ENCODE measurements around the gene AOAH.

The AOAH gene

DNA sequence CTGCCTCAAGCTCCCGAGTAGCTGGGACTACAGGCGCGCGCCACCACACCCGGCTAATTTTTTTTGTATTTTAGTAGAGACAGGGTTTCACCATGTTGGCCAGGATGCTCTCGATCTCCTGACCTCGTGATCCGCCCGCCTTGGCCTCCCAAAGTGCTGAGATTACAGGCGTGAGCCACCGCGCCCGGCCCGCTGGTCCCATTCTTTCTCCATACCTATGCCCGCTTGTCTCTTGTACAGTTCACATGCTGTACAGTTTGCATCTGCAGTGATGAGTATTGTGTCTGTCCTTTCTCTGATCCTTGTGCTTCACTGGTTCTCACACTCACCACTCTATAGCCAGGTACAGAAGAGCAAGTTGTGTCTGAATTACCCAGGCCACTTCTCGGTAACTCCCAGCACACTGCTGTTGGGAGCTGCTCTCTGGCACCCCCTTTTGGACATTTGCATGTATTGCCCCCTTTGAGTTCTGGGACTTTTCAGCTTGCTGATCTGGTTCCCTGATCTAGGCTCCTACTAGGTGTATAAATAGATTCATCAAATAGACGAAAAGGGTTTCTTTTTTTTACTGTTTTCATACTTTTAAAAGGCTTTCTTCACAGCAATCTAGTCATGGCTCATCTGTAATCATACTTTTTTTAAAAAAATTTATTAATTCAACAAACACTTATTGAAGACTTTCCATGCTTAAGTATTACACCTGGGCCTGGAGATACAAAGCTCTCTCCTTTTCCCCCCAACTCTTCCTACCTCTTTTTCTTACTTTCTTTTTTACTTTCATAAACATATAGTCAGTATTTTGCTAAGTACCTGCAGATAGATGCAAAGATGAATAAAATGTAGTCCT lies 53.5 kb downstream of the AOAH start:
- Histone ChIP-seq H3K9ac (ENCODE audit: low read length in 2 of 2) (no peak overlapping the region), H3K4me3 (ENCODE audit: low read length in 2 of 2) (no peak overlapping the region), H3K27me3 (ENCODE audit: control insufficient read depth in 1 of 2, insufficient read depth in 2 of 2, low read length in 2 of 2) (no peaks in the 10 kb centered on the region), H3K36me3 (ENCODE audit: control insufficient read depth in 2 of 2, insufficient read depth in 2 of 2, low read length in 2 of 2) (no peaks in the 10 kb centered on the region), H3K4me1 (ENCODE audit: control insufficient read depth, insufficient read depth, low read length) (no peaks in the 10 kb centered on the region), H3K27ac (ENCODE audit: low read length) (no peak overlapping the region), H3K9me3 (ENCODE audit: control insufficient read depth in 2 of 2, low read length in 2 of 2) (no peaks in the 10 kb centered on the region)

DNA sequence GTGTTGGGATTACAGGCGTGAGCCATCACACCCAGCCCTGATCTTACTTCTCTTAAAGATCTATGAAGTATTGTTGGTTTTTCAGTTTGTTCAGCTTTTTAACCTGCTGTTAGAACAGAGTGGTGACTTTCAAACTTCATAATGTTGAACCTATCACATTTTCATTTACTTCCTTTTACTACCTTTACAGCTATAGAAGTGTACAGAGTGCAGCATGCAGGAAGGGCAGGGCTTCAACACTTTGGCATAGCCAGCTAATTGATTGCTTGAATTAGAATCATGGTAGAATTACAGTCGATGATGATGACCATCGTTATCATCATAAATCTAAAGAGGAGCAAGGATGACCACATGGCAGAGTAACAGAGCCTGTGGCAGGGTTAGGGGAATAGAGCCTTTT lies 55.5 kb downstream of the AOAH start:
- H3K9ac ChIP-seq (ENCODE audit: low read length in 2 of 2), result no peak overlapping the region
- H3K36me3 ChIP-seq (ENCODE audit: control insufficient read depth in 2 of 2, insufficient read depth in 2 of 2, low read length in 2 of 2), result no peaks in the 10 kb centered on the region
- H3K27ac ChIP-seq (ENCODE audit: low read length), result no peak overlapping the region
- no peaks in the 10 kb centered on the region for H3K9me3 ChIP-seq (ENCODE audit: control insufficient read depth in 2 of 2, low read length in 2 of 2)
- no peaks in the 10 kb centered on the region for H3K4me1 ChIP-seq (ENCODE audit: control insufficient read depth, insufficient read depth, low read length)
- no peaks in the 10 kb centered on the region for H3K27me3 ChIP-seq (ENCODE audit: control insufficient read depth in 1 of 2, insufficient read depth in 2 of 2, low read length in 2 of 2)
- H3K4me3 ChIP-seq (ENCODE audit: low read length in 2 of 2), result no peak overlapping the region

DNA sequence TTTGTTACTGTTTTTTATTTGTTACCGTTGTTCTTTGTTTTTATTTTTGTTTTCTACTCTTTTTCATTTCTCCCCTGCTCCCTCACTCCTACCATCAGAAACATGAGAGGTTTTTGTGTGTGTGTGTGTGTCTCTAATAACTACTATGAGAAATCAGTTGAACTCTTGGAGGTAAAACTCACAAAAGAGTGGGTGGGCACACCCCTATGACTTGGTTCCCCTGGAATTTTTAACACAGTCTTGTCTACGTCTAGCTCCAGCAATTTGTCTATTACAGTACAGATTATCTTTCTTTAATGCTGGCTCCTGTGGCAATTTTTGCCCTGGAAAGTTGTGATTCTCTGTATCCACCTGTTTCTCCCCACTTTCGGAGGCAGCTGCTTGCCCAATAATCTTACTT lies 56.2 kb downstream of the AOAH start:
- Histone ChIP-seq H3K27me3 (ENCODE audit: control insufficient read depth in 1 of 2, insufficient read depth in 2 of 2, low read length in 2 of 2) (no peaks in the 10 kb centered on the region), H3K4me3 (ENCODE audit: low read length in 2 of 2) (no peak overlapping the region), H3K9ac (ENCODE audit: low read length in 2 of 2) (no peak overlapping the region), H3K27ac (ENCODE audit: low read length) (no peak overlapping the region), H3K9me3 (ENCODE audit: control insufficient read depth in 2 of 2, low read length in 2 of 2) (no peaks in the 10 kb centered on the region), H3K4me1 (ENCODE audit: control insufficient read depth, insufficient read depth, low read length) (no peaks in the 10 kb centered on the region), H3K36me3 (ENCODE audit: control insufficient read depth in 2 of 2, insufficient read depth in 2 of 2, low read length in 2 of 2) (no peaks in the 10 kb centered on the region)

DNA sequence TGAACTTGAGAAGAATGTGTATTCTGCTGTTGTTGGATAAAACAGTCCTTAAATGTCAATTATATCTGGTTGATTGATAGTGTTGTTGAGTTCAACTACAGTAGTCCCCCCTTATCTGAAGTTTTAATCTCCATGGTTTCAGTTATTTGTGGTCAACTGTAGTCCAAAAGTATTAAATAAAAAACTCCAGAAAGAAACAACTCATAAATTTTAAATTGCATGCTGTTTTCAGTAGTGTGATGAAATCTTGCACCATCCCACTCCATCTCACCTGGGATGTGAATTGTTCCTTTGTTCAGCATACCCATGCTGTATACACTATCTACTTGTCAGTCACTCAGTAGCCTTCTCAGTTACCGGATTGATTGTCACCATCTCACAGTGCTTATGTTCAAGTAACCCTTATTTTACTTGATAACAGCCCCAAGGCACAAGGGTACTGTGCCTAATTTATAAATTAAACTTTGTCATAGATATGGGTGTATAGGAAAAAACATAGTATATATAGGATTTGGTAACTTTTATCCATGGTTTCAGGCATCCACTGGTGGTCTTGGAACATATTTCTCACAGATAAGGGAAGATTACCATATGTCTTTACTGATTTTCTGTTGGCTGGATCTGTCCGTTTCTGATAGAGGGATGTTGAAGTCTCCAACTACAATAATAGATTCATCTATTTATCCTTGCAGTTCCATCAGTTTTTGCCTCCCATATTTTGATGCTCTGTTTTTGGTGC lies 57.1 kb downstream of the AOAH start:
- H3K27ac ChIP-seq (ENCODE audit: low read length), result no peak overlapping the region
- no peaks in the 10 kb centered on the region for H3K9me3 ChIP-seq (ENCODE audit: control insufficient read depth in 2 of 2, low read length in 2 of 2)
- no peak overlapping the region for H3K9ac ChIP-seq (ENCODE audit: low read length in 2 of 2)
- no peak overlapping the region for H3K4me3 ChIP-seq (ENCODE audit: low read length in 2 of 2)
- H3K36me3 ChIP-seq (ENCODE audit: control insufficient read depth in 2 of 2, insufficient read depth in 2 of 2, low read length in 2 of 2), result no peaks in the 10 kb centered on the region
- H3K27me3 ChIP-seq (ENCODE audit: control insufficient read depth in 1 of 2, insufficient read depth in 2 of 2, low read length in 2 of 2), result no peaks in the 10 kb centered on the region
- no peaks in the 10 kb centered on the region for H3K4me1 ChIP-seq (ENCODE audit: control insufficient read depth, insufficient read depth, low read length)

DNA sequence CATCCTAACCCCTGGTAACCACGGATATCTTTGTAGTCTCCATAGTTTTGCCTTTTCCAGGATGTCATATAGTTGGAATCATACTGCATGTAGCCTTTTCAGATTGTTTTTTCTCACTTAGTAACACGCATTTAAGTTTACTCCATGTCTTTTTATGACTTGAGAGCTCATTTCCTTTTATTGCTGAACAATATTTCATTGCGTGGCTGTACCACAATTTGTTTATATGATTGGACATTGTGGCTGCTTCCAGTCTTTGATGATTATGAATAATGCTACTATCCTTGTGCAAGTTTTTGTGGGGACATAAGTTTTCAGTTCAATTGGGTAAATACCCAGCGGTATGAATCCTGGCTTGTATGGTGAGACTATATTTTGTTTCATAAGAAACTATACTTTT lies 60.8 kb downstream of the AOAH start:
- H3K27me3 ChIP-seq (ENCODE audit: control insufficient read depth in 1 of 2, insufficient read depth in 2 of 2, low read length in 2 of 2), result no peaks in the 10 kb centered on the region
- H3K4me1 ChIP-seq (ENCODE audit: control insufficient read depth, insufficient read depth, low read length), result no peaks in the 10 kb centered on the region
- H3K36me3 ChIP-seq (ENCODE audit: control insufficient read depth in 2 of 2, insufficient read depth in 2 of 2, low read length in 2 of 2), result no peaks in the 10 kb centered on the region
- no peak overlapping the region for H3K27ac ChIP-seq (ENCODE audit: low read length)
- no peak overlapping the region for H3K4me3 ChIP-seq (ENCODE audit: low read length in 2 of 2)
- H3K9me3 ChIP-seq (ENCODE audit: control insufficient read depth in 2 of 2, low read length in 2 of 2), result no peaks in the 10 kb centered on the region
- no peak overlapping the region for H3K9ac ChIP-seq (ENCODE audit: low read length in 2 of 2)

DNA sequence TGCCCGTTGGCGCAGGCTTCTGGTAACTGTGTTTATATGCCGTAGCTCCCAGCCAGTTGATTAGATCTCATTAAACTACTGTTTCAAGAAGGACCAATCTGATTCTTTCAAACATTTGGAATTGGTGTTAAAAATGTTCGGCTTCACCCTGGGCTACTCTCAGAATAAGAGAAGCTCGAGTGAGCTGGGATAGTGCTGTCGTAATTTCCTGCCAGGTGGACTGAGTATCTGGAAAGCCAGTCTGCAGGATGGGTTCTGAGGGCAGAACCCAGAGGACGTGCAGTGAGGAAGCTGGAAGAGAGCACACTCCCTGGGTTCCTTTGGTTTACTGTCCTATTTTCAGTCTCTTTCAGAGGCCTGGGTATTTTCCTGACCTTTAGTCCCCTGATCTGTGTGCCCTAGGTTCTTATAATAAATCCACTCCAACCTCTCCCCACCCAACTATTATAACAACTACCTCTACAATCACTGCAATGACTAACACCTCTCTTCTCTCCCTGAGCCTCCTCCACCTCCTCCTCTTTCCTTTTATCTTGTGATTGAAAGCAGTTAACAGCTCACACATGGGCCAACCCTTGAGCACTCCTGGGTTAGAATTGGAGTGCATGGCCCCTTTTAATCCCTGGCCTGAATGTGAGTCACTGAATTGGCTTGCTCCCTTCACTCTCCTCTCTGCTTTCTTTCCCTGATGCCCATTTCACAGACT lies 63.0 kb downstream of the AOAH start:
- H3K9ac ChIP-seq (ENCODE audit: low read length in 2 of 2), result no peak overlapping the region
- no peaks in the 10 kb centered on the region for H3K9me3 ChIP-seq (ENCODE audit: control insufficient read depth in 2 of 2, low read length in 2 of 2)
- no peak overlapping the region for H3K27ac ChIP-seq (ENCODE audit: low read length)
- H3K4me3 ChIP-seq (ENCODE audit: low read length in 2 of 2), result no peak overlapping the region
- H3K27me3 ChIP-seq (ENCODE audit: control insufficient read depth in 1 of 2, insufficient read depth in 2 of 2, low read length in 2 of 2), result no peaks in the 10 kb centered on the region
- H3K36me3 ChIP-seq (ENCODE audit: control insufficient read depth in 2 of 2, insufficient read depth in 2 of 2, low read length in 2 of 2), result no peaks in the 10 kb centered on the region
- H3K4me1 ChIP-seq (ENCODE audit: control insufficient read depth, insufficient read depth, low read length), result no peaks in the 10 kb centered on the region

DNA sequence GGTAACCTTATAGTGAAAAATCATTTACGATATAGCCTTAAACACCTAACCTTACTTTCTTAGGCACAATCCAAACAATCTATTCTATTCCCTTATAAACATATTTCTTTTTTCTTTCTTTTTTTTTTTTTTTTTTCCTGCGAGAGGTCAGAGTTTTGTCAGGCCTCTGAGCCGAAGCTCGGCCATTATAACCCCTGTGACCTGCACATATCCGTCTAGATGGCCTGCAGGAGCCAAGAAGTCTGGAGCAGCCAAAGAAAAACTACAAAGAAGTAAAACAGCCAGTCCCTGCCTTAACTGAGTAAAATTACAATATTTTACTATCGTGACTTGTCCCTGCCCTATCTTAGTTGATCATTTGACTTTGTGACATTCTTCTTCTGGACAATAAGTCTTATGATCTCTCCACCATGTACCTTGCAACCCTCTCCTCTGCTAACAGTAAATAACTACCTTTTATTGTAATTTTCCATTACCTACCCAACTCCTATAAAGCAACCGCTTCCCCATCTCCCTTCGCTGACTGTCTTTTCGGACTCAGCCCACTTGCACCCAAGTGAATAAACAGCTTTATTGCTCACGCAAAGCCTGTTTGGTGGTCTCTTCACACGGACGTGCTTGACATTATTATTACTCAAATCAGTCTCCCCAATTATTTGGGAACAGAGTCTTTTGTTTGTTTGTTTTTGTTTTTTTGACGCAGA lies 64.5 kb downstream of the AOAH start:
- H3K27me3 ChIP-seq (ENCODE audit: control insufficient read depth in 1 of 2, insufficient read depth in 2 of 2, low read length in 2 of 2), result no peaks in the 10 kb centered on the region
- no peak overlapping the region for H3K4me3 ChIP-seq (ENCODE audit: low read length in 2 of 2)
- H3K36me3 ChIP-seq (ENCODE audit: control insufficient read depth in 2 of 2, insufficient read depth in 2 of 2, low read length in 2 of 2), result no peaks in the 10 kb centered on the region
- H3K9ac ChIP-seq (ENCODE audit: low read length in 2 of 2), result no peak overlapping the region
- no peak overlapping the region for H3K27ac ChIP-seq (ENCODE audit: low read length)
- H3K9me3 ChIP-seq (ENCODE audit: control insufficient read depth in 2 of 2, low read length in 2 of 2), result no peaks in the 10 kb centered on the region
- H3K4me1 ChIP-seq (ENCODE audit: control insufficient read depth, insufficient read depth, low read length), result no peaks in the 10 kb centered on the region

DNA sequence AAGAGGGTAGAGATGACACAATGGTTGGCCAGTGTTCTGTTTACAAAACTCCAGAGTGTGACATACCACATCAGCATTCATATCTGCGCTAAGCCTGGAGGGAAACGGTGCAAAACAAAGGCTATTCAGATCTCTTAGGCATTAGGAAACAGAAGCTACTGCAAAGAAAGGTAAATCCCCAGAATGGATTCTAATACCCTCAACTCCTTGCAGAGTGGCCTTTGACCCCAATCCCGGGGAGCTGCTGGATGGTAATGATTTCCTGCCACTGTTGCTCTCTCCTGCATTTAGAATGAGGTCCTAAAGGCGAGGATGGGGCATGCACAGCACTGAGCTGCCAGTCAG lies 65.2 kb downstream of the AOAH start:
- H3K27me3 ChIP-seq (ENCODE audit: control insufficient read depth in 1 of 2, insufficient read depth in 2 of 2, low read length in 2 of 2), result no peaks in the 10 kb centered on the region
- H3K4me3 ChIP-seq (ENCODE audit: low read length in 2 of 2), result no peak overlapping the region
- no peaks in the 10 kb centered on the region for H3K4me1 ChIP-seq (ENCODE audit: control insufficient read depth, insufficient read depth, low read length)
- H3K36me3 ChIP-seq (ENCODE audit: control insufficient read depth in 2 of 2, insufficient read depth in 2 of 2, low read length in 2 of 2), result no peaks in the 10 kb centered on the region
- H3K27ac ChIP-seq (ENCODE audit: low read length), result no peak overlapping the region
- H3K9ac ChIP-seq (ENCODE audit: low read length in 2 of 2), result no peak overlapping the region
- H3K9me3 ChIP-seq (ENCODE audit: control insufficient read depth in 2 of 2, low read length in 2 of 2), result no peaks in the 10 kb centered on the region

DNA sequence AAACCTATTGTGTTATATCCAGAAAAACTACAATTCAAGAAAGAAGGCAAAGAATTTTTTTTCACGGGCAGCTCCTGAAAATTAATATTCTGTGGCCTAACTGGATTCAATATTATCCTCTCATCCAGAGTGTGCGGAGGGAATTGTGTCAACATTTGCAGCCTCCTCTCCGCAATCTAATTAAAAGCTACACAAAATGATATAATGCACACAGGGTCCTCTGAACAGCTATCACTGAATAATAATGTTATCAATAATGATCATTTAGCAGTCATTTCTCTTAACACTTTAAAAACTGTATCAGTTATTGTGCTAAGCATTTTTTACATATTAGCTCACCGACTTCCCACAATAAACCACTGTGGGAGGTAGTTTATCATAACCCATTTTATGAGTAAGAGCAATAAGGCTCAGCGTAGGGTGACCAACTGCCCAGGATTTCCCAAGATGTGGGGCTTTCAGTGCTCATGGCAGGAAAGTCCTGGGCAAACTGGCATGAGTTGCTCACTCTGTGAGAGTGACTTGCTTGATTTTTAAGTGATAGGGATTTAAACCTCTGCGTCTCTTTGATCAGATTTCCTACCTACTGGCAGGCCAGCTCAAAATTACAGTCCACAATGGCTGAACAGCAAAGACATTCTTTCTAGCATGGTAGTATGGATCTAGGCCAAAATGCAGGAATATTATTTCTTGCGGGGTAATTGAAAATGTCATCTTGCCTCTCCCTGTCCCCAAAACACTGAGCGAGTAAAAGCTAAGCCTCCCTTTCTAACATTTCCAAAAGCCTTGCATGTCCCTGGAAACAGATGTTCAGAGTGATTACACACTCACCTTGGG lies 65.7 kb downstream of the AOAH start:
- no peaks in the 10 kb centered on the region for H3K36me3 ChIP-seq (ENCODE audit: control insufficient read depth in 2 of 2, insufficient read depth in 2 of 2, low read length in 2 of 2)
- no peaks in the 10 kb centered on the region for H3K27me3 ChIP-seq (ENCODE audit: control insufficient read depth in 1 of 2, insufficient read depth in 2 of 2, low read length in 2 of 2)
- H3K9me3 ChIP-seq (ENCODE audit: control insufficient read depth in 2 of 2, low read length in 2 of 2), result no peaks in the 10 kb centered on the region
- no peak overlapping the region for H3K9ac ChIP-seq (ENCODE audit: low read length in 2 of 2)
- no peak overlapping the region for H3K4me3 ChIP-seq (ENCODE audit: low read length in 2 of 2)
- no peak overlapping the region for H3K27ac ChIP-seq (ENCODE audit: low read length)
- no peaks in the 10 kb centered on the region for H3K4me1 ChIP-seq (ENCODE audit: control insufficient read depth, insufficient read depth, low read length)
